GM21360 (cell line): ENCODE results near the gene C1GALT1.
A peak's percentile ranks its signal among the peaks of the same experiment; 100 is the strongest.
"Not testable (repeated sequence)": the region's sequence is repeated elsewhere in the genome, so short reads cannot be mapped to it uniquely, and the experiment has no call there.

ENCODE experiments used
- ATAC-seq: cut with Tn5 transposase; IDR thresholded peaks from one replicate; pipeline ENCODE4 v1.9.1; 2021; ENCODE audit warnings: mild to moderate bottlenecking, moderate library complexity; ENCODE audit not compliant: unreplicated experiment

C1GALT1 gene

DNA sequence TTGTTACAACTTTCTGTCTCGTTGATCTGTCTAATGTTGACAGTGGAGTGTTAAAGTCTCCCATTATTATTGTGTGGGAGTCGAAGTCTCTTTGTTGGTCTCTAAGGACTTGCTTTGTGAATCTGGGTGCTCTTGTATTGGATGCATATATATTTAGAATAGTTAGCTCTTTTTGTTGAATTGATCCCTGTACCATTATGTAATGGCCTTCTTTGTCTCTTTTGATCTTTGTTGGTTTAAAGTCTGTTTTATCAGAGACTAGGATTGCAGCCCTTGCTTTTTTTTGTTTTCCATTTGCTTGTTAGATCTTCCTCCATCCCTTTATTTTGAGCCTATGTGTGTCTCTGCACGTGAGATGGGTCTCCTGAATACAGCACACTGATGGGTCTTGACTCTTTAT, 17.2 kb downstream of the C1GALT1 start:
- not testable (repeated sequence) for ATAC-seq

DNA sequence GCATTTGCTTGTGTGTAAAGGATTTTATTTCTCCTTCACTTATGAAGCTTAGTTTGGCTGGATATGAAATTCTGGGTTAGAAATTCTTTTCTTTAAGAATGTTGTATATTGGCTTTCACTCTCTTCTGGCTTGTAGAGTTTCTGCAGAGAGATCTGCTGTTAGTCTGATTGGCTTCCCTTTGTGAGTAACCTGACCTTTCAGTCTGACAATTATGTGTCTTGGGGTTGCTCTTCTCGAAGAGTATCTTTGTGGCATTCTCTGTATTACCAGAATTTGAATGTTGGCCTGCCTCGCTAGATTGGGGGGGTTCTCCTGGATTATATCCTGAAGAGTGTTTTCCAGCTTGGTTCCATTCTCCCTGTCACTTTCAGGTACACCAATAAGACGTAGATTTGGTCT, 17.9 kb downstream of the C1GALT1 start:
- ATAC-seq = not testable (repeated sequence)

DNA sequence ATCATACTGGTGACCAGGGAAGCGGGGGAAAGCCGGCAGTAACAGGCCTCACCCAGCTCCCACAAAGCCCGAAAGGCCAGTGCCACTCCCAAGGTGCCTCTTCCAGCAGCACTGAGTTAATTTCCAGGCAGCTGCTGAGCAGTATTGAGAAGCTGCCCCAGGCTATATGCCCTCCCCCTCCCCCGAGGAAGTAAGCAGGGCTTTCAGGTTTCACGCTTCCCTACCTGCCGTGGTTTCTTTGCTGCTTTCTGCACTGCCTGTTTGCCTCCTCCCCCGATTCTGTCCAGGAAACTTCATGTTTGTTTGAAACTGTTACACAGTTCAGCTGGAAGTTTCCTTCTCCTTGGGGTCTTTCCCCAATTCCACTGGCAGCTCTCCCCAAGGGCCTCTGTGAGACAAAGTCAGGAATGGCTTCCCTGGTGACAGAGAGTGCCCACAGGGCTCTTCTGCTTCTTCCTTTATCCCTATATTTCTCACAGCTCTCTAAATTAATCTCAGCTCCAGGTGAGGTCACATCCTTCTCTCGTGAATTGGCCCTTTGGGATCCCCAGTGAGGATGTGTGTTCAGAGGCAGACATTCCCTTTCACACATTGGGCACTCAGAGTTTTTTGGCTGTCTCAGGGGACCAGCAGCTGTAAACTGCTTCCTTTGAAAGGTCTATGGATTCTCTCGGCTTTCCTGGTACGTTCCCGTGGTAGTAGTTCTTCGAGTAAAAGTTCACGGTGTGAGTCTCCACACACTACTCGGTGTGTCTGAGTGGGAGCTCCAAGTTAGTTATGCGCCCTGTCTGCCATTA, 19.4 kb downstream of the C1GALT1 start:
- ATAC-seq = peak; percentile 96

DNA sequence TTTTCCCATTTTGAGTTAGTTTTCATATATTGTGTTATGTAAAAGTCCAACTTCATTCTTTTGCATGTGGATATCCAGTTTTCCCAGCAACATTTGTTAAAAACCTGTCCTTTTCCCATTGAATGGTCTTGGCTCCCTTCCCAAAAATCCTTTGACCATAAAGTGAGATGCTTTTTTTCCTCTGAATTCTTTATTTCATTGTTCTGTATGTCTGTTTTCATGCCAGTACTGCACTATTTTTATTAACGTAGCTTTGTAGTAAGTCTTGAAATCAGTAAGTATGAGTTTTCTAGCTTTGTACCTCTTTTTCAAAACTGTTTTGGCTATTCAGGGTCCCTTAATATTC, 20.0 kb downstream of the C1GALT1 start:
- ATAC-seq = no peak

DNA sequence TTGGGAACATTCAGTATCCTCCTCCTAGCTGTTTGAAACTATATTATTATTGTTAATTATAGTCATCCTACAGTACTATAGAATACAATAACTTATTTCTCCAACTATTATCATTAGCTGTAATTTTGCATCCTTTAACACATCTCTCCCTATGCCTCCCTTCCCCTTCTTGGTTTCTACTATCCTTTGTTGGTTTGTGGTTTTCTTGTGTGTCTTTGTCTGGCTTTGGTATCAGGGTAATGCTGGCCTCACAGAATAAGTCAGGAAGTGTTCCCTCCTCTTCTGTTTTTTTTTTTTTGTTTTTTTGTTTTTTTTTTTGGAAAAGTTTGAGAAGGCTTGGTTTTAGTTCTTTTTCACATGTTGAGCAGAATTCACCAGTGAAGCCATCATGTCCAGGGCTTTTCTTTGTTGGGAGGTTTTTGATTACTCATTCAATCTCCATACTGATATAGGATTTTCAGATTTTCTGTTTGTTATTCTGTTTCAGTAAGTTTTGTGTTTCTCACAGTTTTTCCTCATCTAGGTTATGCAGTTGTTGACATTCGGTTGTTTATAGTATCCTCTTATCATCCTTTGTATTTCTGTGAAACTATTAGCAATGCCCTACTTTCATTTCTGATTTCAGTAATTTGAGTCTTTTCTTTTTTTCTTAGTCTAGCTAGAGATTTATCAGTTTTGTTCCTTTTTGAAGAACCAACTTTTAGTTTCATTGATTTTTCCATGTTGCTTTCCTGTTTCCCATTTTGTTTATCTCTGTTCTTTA, 21.6 kb downstream of the C1GALT1 start:
- no peak for ATAC-seq

DNA sequence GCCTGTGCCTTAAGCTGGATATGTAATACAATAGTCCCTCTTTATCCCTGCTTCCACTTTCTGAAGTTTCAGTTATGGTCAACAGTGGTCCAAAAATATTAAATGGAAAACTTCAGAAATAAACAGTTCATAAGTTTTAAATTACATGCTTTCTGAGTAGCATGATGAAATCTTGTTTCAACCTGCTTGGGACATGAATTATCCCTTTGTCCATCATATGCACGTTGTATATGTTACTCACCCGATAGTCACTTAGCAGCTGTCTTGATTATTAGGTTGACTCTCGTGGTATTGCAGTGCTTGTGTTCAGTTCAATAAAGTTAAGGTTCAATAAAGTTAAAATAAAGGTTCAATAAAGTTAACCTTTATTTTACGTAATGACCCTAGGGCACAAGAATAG, 25.5 kb downstream of the C1GALT1 start:
- ATAC-seq = no peak

DNA sequence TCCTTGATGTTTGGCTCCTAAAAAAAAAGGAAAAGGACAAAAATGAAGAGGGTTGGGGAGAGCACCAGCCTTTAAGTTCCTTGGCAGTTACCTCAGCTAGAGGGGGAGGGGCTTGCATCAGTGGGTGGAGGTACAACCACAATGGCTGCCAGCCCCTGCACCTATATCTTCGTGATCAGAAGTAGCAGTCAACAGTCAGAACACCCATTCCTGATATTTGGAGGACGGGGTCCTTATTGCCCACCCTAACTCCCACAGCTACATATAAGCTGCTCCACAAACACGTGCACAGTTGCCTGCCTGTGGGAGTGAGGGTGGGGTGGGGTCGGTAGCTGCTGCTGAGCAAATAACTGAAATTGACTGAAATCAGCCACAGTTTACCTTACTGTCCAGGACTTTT, 26.2 kb downstream of the C1GALT1 start:
- ATAC-seq = no peak

DNA sequence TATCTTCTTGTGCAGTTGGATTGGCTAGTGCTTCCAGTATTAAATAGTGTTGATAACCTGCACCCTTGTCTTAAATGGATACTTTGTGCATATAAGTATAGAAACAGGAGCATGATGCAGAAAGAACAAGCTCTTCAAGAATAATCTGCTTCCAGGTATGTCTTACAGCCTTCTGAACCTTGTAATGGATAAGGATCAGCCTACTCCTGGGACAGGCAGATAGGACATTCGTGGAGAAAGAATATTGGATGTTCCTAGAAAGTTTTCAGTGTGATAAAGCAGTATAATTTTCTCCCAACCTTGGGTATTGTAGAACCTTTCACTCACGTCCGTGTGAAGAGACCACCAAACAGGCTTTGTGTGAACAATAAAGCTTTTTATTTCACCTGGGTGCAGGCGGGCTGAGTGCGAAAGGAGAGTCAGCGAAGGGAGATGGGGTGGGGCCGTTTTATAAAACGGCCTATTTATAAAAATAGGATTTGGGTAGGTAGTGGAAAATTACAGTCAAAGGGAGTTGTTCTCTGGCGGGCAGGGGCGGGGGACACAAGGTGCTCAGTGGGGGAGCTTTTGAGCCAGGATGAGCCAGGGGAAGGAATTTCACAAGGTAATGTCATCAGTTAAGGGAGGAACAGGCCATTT, 27.2 kb downstream of the C1GALT1 start:
- no peak for ATAC-seq

DNA sequence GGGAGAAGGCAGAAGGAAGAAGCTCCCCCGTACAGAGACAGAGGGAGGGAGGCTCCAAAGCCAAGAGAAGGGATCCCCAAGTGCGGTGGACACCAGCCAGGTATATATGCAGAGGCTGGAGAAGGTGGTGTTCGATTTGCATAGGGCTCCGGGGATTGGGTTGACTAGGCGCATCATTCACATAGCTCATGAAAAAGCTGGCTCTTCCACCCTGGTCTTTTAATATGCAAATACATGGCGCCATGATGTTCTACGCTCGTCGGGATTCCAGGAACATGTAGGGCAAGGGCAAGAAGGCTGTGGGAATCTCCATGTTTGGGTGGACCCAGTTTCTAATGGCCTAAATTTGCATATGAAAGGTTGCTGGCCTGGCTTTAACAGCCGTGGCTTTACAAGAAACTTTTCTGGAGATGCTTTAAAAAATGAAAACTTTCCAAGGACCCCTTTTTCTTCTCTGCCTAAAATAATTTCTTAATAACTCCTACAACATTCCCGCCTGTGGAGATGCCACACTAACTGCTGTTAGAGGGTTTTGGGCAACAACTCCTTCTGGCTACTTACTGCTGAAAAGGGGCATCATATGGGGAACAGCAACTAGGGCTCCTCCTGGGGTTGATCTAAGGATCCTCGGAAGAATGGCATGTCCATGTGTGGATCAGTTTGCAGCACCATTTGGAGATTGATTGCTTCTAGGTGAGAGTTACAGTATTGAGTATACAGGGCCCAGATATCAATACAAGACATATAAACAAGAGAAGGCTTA, 28.3 kb downstream of the C1GALT1 start:
- no peak for ATAC-seq

DNA sequence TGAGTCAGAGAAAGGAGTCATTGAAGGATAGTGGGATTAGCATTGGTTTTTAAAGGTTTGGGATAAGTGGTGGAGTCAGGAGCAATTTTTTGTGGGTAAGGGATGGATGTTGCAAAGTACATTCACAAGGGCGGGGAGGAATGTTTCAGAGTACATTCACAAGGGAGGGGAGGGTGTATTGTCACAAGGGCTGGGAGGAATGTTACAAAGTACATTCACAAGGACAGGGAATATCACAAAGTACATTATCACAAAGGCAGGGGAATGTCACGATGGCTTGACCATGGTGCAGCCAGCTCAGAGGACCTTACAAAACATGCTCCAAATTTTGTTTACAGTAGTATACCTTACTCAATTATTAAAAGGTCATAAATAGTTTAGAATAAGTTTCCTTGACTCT, 30.3 kb downstream of the C1GALT1 start:
- no peak for ATAC-seq

DNA sequence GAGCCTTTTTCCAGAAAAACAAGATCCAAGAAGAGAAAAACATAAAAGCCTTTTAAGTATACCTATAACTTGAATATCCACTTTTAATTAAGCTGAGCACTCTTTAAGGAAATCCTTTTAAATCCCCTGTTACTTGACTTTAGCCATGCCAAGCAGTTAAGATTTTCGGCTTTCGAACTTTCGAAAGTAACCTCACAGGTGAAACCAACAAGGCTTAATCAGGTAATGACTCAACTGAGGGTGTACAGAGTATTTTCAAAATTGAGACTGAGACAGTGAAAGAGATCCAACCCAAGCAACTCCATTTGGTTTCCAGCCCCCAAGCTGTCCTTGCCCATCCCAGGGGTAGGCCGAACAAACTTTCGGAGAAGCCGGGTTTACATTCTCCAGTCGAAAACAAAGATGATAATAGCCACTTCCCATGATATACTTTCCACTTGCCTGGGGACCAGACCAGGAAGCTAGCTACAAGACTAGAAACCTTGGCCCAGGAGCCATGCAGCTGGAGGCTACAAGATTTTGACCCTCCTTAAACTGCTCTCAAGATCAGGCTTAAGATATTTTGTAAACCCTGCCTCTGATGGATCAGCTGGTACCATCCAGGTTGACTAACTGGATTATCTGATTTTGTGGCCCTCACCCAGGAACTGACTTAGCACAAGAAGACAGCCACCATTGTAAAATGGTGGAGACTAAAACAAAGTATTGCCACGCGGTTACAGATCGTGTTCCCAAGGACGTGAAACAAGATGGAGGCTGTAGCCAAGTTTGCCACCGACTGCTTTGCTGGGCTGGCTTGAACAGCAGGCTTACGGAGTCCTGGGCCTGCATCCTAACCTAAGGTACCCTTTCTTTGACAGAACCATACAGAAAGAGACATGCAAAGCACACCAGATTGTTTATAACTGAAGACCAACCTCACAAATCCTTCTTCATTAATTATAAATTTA, 32.3 kb downstream of the C1GALT1 start:
- ATAC-seq = no peak

DNA sequence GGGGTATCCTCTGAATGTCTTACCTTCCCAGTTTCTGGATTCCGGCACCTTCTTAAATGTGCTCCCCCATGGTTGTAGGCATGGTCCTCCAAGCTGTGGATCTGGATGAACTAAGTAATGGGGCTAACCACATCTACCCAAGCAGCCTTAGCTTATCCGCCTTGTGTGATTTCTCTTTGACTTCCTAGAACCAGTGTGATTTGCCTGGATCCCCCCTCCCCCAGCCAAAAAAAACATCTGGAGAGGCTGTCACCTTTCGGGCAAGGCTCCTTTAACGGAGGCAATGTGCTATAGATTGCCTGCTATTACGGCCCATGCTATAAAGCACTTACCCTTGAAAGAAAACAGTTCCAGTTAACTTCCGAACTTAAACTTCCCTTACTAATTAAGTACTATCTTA, 33.9 kb downstream of the C1GALT1 start:
- no peak for ATAC-seq

DNA sequence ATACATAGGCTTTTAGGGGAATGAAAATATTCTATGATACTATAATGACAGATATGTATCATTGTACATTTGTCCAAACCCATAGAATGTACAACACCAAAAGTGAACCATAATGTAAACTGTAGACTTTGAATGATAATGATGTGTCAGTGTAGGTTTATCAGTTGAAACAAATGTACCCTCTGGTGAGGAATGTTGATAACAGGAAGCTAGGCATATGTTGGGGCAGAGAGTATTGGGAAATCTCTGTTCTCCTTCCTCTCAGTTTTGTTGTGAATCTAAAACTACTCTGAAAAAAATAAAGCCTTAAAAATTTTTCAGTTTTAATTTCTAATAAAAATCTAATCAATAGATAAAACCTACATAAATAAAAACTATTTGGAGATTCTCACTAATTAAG, 36.9 kb downstream of the C1GALT1 start:
- ATAC-seq = no peak

DNA sequence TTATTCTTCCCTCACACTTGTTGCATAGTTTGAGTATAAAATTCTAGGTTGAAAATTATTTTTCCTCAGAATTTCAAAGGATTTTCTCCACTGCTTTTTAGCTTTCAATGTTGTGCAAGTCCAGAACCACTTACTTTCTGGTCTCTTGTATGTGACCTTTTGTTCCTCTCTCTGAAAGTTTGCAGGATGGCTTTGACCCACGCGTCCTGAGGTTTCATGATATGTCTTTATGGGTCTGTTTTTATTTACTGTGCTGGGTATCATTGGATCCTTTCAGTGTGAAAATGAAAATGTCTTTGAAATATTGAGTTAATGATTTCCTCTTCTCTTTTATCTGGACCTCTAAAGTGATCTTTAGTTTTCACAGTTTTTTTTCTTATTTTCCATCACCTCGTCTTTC, 38.5 kb downstream of the C1GALT1 start:
- no peak for ATAC-seq

DNA sequence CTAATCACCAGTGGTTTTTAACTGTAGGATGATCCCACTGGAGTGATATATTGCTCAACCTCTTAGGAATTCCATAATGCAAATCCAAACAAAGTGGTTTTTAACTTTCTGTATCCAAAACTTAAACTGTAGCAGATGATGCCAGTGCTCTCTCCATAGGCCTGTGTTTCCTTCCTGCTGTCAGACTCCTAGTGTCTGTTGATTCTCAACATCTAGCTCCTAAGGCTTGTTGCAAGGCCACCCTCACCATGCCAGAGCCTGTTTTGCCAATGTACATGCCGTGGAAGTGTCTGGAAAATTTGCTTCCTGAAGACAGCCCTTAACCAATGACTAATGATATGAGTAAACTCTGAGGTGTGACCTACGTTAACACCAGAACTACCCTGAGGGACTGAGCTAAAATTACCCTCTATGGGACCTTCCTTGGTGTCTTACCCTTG, 39.3 kb downstream of the C1GALT1 start:
- no peak for ATAC-seq

DNA sequence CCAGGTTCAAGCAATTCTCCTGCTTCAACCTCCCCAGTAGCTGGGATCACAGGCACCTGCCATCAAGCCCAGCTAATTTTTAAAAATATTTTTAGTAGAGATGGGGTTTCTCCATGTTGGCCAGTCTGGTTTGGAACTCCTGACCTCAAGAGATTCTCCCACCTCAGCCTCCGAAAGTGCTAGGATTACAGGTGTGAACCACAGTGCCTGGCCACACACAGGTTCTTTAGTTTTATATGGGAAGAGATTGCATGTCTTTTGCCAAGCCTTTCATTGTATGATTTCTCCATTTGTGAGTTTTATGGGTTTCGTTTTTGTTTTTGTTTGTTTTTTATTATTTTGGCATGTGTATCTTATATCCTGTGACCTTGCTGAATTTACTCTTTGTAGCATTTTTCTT, 40.9 kb downstream of the C1GALT1 start:
- no peak for ATAC-seq

DNA sequence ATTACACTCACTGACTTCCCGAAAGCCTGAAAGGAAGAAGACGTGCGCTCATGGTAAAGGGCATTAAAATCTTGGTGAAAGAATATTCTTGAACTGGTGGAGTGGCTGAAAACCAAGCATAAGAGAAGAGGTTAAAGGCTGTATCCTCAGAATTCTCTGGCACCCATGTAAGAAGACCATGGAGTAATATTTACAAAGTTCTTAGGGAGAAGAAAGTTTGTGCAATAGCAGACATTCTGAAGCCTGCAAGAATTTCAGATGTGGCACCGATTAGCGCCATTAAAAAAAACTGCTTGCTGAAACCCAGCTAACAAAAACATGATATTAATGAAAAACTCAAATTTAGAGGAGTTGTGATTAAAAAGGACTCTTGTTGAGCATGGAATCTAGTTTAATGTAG, 44.1 kb downstream of the C1GALT1 start:
- no peak for ATAC-seq

DNA sequence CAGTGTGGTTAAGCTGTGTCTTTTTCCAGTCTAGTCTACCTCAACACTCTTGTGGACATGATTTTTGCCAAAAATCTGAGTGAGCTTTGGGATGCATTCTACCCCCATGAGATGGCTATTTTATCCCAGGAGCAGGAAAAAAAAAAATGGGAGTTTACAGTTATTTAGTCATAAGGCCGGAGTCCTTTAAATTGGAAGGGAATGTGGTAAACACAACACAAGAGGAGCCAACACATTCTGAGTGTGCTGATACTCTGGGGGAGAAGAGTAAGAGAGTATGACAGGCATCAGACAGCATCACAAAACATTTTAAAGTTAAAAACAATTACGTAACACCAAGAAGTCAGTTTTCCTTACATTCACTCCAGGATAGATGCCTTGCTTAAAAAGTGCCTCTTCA, 46.1 kb downstream of the C1GALT1 start:
- no peak for ATAC-seq

DNA sequence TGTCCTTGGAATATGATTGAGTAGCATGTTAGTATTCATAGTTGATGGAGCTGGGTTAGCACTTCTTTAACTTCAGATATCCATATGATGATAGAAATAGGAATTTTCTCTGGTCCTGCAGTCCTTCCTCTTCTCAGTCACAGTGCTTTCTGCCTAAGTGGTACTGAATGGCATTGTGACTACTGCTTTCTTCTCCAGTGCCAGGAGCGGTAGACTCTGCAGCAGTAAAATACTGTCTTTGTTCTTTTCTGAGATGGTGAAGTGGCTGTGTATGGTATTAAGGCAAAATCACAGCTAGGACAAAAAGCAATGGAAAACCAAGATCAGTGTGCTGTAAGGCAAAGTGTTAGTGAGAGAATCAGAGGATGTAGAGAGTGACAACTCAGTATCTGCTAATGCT, 46.6 kb downstream of the C1GALT1 start:
- ATAC-seq = no peak

DNA sequence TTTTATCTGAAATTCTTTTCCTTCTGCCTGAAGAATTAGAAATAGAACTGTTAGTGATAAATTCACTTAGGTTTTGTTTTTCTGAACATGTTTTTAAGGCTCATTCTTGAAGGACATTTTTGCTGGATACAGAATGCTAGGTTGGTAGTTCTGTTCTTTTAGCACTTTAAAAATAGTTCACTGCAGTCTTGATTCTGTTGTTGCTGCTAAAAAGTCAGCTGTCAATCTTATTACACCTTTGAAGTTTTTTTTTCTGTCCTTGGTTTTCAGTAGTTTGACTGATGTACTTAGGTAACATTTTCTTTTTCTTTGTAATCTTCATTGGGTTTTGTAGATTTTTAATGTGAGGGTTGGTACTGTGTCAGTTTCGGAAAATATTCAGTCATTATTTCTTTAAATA, 48.7 kb downstream of the C1GALT1 start:
- ATAC-seq = no peak
